GM12892 (cell line): ENCODE data around the gene MRPL16.

Source experiments
- POLR2A ChIP-seq: IDR thresholded peaks from 2 replicates; pipeline ENCODE4 v1.6.1; 2011; ENCODE audit warnings: low read depth, low read length, control low read depth
- POLR2AphosphoS5 ChIP-seq: IDR thresholded peaks from 2 replicates; pipeline ENCODE4 v1.6.1; 2011; ENCODE audit warnings: low read depth, low read length, control low read depth
- TAF1 ChIP-seq: IDR thresholded peaks from 2 replicates; pipeline ENCODE4 v1.6.1; 2011; ENCODE audit warnings: low read depth, mild to moderate bottlenecking, control low read depth, low read length, borderline replicate concordance

DNA sequence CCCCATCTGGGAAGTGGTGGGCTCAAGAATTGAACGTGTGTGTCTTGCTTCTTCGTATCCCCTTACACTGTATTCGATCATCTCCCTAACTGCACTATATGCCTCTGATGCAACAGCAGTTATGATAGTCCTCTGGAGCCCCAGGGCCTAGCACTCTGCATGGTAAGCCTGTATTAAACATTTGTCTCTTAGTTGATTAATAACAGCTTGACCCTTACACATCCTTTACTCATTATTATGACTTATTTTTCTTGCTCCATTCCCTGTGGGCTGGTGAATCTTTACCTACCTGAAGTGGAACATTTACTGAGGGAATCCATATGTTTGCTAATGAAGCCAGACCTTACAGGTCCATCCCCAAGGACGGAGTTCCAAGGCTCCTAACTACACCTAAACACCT, 49.8 kb downstream of the MRPL16 start:
- TF ChIP-seq POLR2A, result no peak
- TF ChIP-seq POLR2AphosphoS5, result no peak
- no peak for TF ChIP-seq TAF1
